Stimulated activated CD8-positive, alpha-beta memory T cell treated with anti-CD3 and anti-CD28 coated beads, Interleukin-4, amount 100 ng/mL, for 1 hour (primary cell): ENCODE data around the gene FYN.
"Not testable (repeated sequence)": the region's sequence is repeated elsewhere in the genome, so short reads cannot be mapped to it uniquely, and the experiment has no call there.

Experiments
- DNase-seq, 2 donors: peaks; one replicate each; pipeline ENCODE4 v3.0.0-alpha.2; 2020; ENCODE audit warnings: low read depth in 2 of 2, low spot score in 1 of 2

FYN gene

GRCh38 chr6:111687652-111688051, 185.6 kb downstream of the FYN start:
- no peak for DNase-seq

- no peak for DNase-seq
These were observed 186.4 kb downstream of the FYN start for GRCh38 chr6:111686932-111687266.

- DNase-seq, result no peak
These were observed 186.9 kb downstream of the FYN start for GRCh38 chr6:111686249-111686931.

- no peak for DNase-seq
These were observed 187.7 kb downstream of the FYN start for GRCh38 chr6:111685526-111685925.

- no peak for DNase-seq
These were observed 188.2 kb downstream of the FYN start for GRCh38 chr6:111685058-111685457.

GRCh38 chr6:111683749-111684267, 189.4 kb downstream of the FYN start:
- DNase-seq, result no peak

GRCh38 chr6:111683157-111683556, 190.1 kb downstream of the FYN start:
- DNase-seq, result no peak

- no peak for DNase-seq
These were observed 191.4 kb downstream of the FYN start for GRCh38 chr6:111681860-111682259.

- DNase-seq, result not testable (repeated sequence)
These were observed 192.2 kb downstream of the FYN start for GRCh38 chr6:111680811-111681609.

GRCh38 chr6:111680015-111680712, 193.1 kb downstream of the FYN start:
- DNase-seq, result no peak

- no peak for DNase-seq
These were observed 194.0 kb downstream of the FYN start for GRCh38 chr6:111679126-111679858.

- no peak for DNase-seq
These were observed 195.8 kb downstream of the FYN start for GRCh38 chr6:111677249-111677990.

- no peak for DNase-seq
These were observed 196.9 kb downstream of the FYN start for GRCh38 chr6:111676383-111676782.

- DNase-seq, result no peak
These were observed 198.4 kb downstream of the FYN start for GRCh38 chr6:111674883-111675282.

GRCh38 chr6:111674413-111674812, 198.8 kb downstream of the FYN start:
- DNase-seq, result no peak

GRCh38 chr6:111673937-111674336, 199.3 kb downstream of the FYN start:
- no peak for DNase-seq

GRCh38 chr6:111673532-111673931, 199.7 kb downstream of the FYN start:
- DNase-seq, result no peak

GRCh38 chr6:111672761-111673450, 200.3 kb downstream of the FYN start:
- no peak for DNase-seq

- no peak for DNase-seq
These were observed 203.9 kb downstream of the FYN start for GRCh38 chr6:111669326-111669725.

GRCh38 chr6:111668410-111668809, 204.8 kb downstream of the FYN start:
- DNase-seq, result no peak
